HEK293 (cell line): ENCODE results near the gene HINFP.
A peak's percentile ranks its signal among the peaks of the same experiment; 100 is the strongest.

Experiments used
- CTCF ChIA-PET: fragments of 350-600 bp; formaldehyde crosslinking; extraction: SDS; loops from one replicate; lab custom pipeline; 2021; ENCODE audit warnings: antibody characterized with exemption; lab: Yijun Ruan, JAX
- POLR2A ChIA-PET: fragments of 300-600 bp; formaldehyde crosslinking; extraction: SDS; loops from one replicate; lab custom pipeline; 2020; ENCODE audit warnings: antibody characterized with exemption, inconsistent platforms; lab: Yijun Ruan, JAX
- H3K27ac ChIP-seq: fragments of 200-500 bp; sonication (Bioruptor generic); 2 replicates; pipeline ENCODE4 v1.5.1; 2014; ENCODE audit warnings: low read depth, low read length, control low read depth, inconsistent platforms; ENCODE audit errors: extremely low read depth
- H3K36me3 ChIP-seq, 2 experiments: fragments of 200-500 bp in 1 of 2; sonication (Bioruptor generic) in 1 of 2; 1 replicate in 1 of 2; 2 replicates in 1 of 2; pipeline ENCODE4 v1.5.1; 2014 to 2017; ENCODE audit warnings: inconsistent platforms in 2 of 2, low read length in 2 of 2; ENCODE audit not compliant: control insufficient read depth in 2 of 2, insufficient read depth in 1 of 2
- H3K4me1 ChIP-seq: fragments of 200-500 bp; sonication (Bioruptor generic); 2 replicates; pipeline ENCODE4 v1.5.1; 2014; ENCODE audit warnings: mild to moderate bottlenecking, low read length, inconsistent platforms; ENCODE audit not compliant: control insufficient read depth, insufficient read depth
- H3K4me3 ChIP-seq: 2 replicates; pipeline ENCODE4 v1.5.1; 2011; ENCODE audit warnings: low read depth, mild to moderate bottlenecking, control low read depth, low read length, moderate library complexity
- H3K9me3 ChIP-seq: fragments of 200-500 bp; sonication (Bioruptor generic); 2 replicates; pipeline ENCODE4 v1.5.1; 2014; ENCODE audit warnings: low read depth, low read length, inconsistent platforms; ENCODE audit not compliant: control insufficient read depth, insufficient read depth
- BCL11A ChIP-seq: fragments of 450-650 bp; formaldehyde crosslinking; IDR thresholded peaks from 2 replicates; pipeline ENCODE4 v1.5.1; 2016; ENCODE audit warnings: low read depth, missing biosample characterization, missing genetic modification characterization
- FEZF1 ChIP-seq: fragments of 450-650 bp; formaldehyde crosslinking; IDR thresholded peaks from 2 replicates; pipeline ENCODE4 v1.5.1; 2016; ENCODE audit warnings: missing biosample characterization, missing genetic modification characterization
- GLI4 ChIP-seq: fragments of 450-650 bp; formaldehyde crosslinking; IDR thresholded peaks from 2 replicates; pipeline ENCODE4 v1.5.1; 2016; ENCODE audit warnings: missing biosample characterization, missing genetic modification characterization
- HIC1 ChIP-seq: fragments of 450-650 bp; formaldehyde crosslinking; IDR thresholded peaks from 2 replicates; pipeline ENCODE4 v1.5.1; 2016; ENCODE audit warnings: missing biosample characterization, missing genetic modification characterization
- KLF16 ChIP-seq: fragments of 450-650 bp; formaldehyde crosslinking; IDR thresholded peaks from 2 replicates; pipeline ENCODE4 v1.5.1; 2017; ENCODE audit warnings: missing biosample characterization, missing genetic modification characterization
- PATZ1 ChIP-seq: fragments of 450-650 bp; formaldehyde crosslinking; IDR thresholded peaks from 2 replicates; pipeline ENCODE4 v1.5.1; 2016; ENCODE audit warnings: missing biosample characterization, missing genetic modification characterization
- PBX3 ChIP-seq: sonication (generic); formaldehyde crosslinking; IDR thresholded peaks from 2 replicates; pipeline ENCODE4 v1.8.1; 2022; ENCODE audit warnings: mild to moderate bottlenecking, moderate library complexity, missing genetic modification reagents
- REST ChIP-seq: fragments of 450-650 bp; formaldehyde crosslinking; IDR thresholded peaks from 2 replicates; pipeline ENCODE4 v1.5.1; 2016; ENCODE audit warnings: missing biosample characterization, missing genetic modification characterization
- SETDB1 ChIP-seq: IDR thresholded peaks from one replicate; pipeline ENCODE4 v1.6.1; 2017; ENCODE audit warnings: mild to moderate bottlenecking, low read length, moderate library complexity, mixed read lengths; ENCODE audit not compliant: insufficient read length
- ZBTB17 ChIP-seq: fragments of 450-650 bp; formaldehyde crosslinking; IDR thresholded peaks from 2 replicates; pipeline ENCODE4 v1.5.1; 2016; ENCODE audit warnings: missing biosample characterization, missing genetic modification characterization
- ZBTB48 ChIP-seq: fragments of 450-650 bp; formaldehyde crosslinking; IDR thresholded peaks from 2 replicates; pipeline ENCODE4 v1.5.1; 2016; ENCODE audit warnings: missing biosample characterization, missing genetic modification characterization
- ZBTB8A ChIP-seq: fragments of 450-650 bp; formaldehyde crosslinking; IDR thresholded peaks from 2 replicates; pipeline ENCODE4 v1.5.1; 2016; ENCODE audit warnings: missing biosample characterization, missing genetic modification characterization
- ZIC2 ChIP-seq: fragments of 450-650 bp; formaldehyde crosslinking; IDR thresholded peaks from 2 replicates; pipeline ENCODE4 v1.5.1; 2016; ENCODE audit warnings: missing biosample characterization, missing genetic modification characterization
- ZNF112 ChIP-seq: fragments of 450-650 bp; formaldehyde crosslinking; IDR thresholded peaks from 2 replicates; pipeline ENCODE4 v1.5.0; 2017; ENCODE audit warnings: missing biosample characterization, missing genetic modification characterization
- ZNF121 ChIP-seq: fragments of 450-650 bp; formaldehyde crosslinking; IDR thresholded peaks from 2 replicates; pipeline ENCODE4 v1.5.1; 2016; ENCODE audit warnings: missing biosample characterization, missing genetic modification characterization
- ZNF155 ChIP-seq: fragments of 450-650 bp; formaldehyde crosslinking; IDR thresholded peaks from 2 replicates; pipeline ENCODE4 v1.5.1; 2016; ENCODE audit warnings: missing biosample characterization, missing genetic modification characterization
- ZNF366 ChIP-seq: fragments of 450-650 bp; formaldehyde crosslinking; conservative IDR thresholded peaks from 2 replicates; pipeline ENCODE4 v1.5.1; 2016; ENCODE audit warnings: missing biosample characterization, missing genetic modification characterization
- ZNF433 ChIP-seq: fragments of 450-650 bp; formaldehyde crosslinking; IDR thresholded peaks from 2 replicates; pipeline ENCODE4 v1.5.1; 2016; ENCODE audit warnings: missing biosample characterization, missing genetic modification characterization, low read depth
- ZNF530 ChIP-seq: fragments of 450-650 bp; formaldehyde crosslinking; IDR thresholded peaks from 2 replicates; pipeline ENCODE4 v1.5.1; 2016; ENCODE audit warnings: low read depth, missing biosample characterization, missing genetic modification characterization
- ZNF561 ChIP-seq: fragments of 450-650 bp; IDR thresholded peaks from 2 replicates; pipeline ENCODE4 v1.5.1; 2018; ENCODE audit warnings: missing biosample characterization, missing genetic modification characterization, borderline replicate concordance
- ZNF624 ChIP-seq: fragments of 450-650 bp; formaldehyde crosslinking; IDR thresholded peaks from 2 replicates; pipeline ENCODE4 v1.5.1; 2017; ENCODE audit warnings: missing biosample characterization, missing genetic modification characterization
- ZNF626 ChIP-seq: fragments of 450-650 bp; sonication (Bioruptor Pico); formaldehyde crosslinking; IDR thresholded peaks from 2 replicates; pipeline ENCODE4 v1.5.1; 2018; ENCODE audit warnings: missing biosample characterization, missing genetic modification characterization, inconsistent platforms
- ZNF658 ChIP-seq: fragments of 450-650 bp; formaldehyde crosslinking; IDR thresholded peaks from 2 replicates; pipeline ENCODE4; 2016; ENCODE audit warnings: missing biosample characterization, missing genetic modification characterization
- ZNF76 ChIP-seq: fragments of 450-650 bp; formaldehyde crosslinking; IDR thresholded peaks from 2 replicates; pipeline ENCODE4; 2016; ENCODE audit warnings: low read depth, missing biosample characterization, missing genetic modification characterization, borderline replicate concordance
- TF ChIP-seq, protein P1 (sequence below): IDR thresholded peaks from 2 replicates; pipeline ENCODE4 v1.6.1; 2011; ENCODE audit warnings: mild to moderate bottlenecking, low read depth, low read length, borderline replicate concordance

HINFP gene

GRCh38 chr11:119173453-119173852 lies 52.1 kb downstream of the HINFP start:
- H3K27ac ChIP-seq: no peak overlapping the region
- ChIA-PET CTCF (interaction anchor here (1.0 kb wide), 1 partner anchor 23 kb away, joined by 3 read pairs; no protein-coding TSS in a partner anchor), POLR2A (interaction anchor here (1.3 kb wide), 1 partner anchor 10 kb away, joined by 3 read pairs; no protein-coding TSS in a partner anchor)
- TF ChIP-seq REST (tag by site-specific recombination) (no peak), GLI4 (tag by site-specific recombination) (no peak), ZNF530 (tag by site-specific recombination) (no peak), KLF16 (tag by site-specific recombination) (no peak)
- no peak overlapping the region for H3K4me3 ChIP-seq
- peaks cover 0 to 41% of the 10 kb centered on the region in 2 experiments; a peak in 2 of 3 replicates for H3K36me3 ChIP-seq
- no peaks in the 10 kb centered on the region for H3K9me3 ChIP-seq
- H3K4me1 ChIP-seq: no peaks in the 10 kb centered on the region

GRCh38 chr11:119175493-119176077 lies 54.2 kb downstream of the HINFP start:
- Histone ChIP-seq H3K4me3 (no peak overlapping the region), H3K36me3 (peaks cover 0 to 49% of the 10 kb centered on the region in 2 experiments; a peak in 2 of 3 replicates), H3K27ac (no peak overlapping the region), H3K9me3 (no peaks in the 10 kb centered on the region), H3K4me1 (no peaks in the 10 kb centered on the region)
- POLR2A ChIA-PET: no interaction called here
- CTCF ChIA-PET: interaction anchor here (0.6 kb wide), 1 partner anchor 22 kb away, joined by 3 read pairs; no protein-coding TSS in a partner anchor
- peak; percentile 83 for TF ChIP-seq ZBTB17 (tag by site-specific recombination)
- TF ChIP-seq ZNF530 (tag by site-specific recombination): no peak
- no peak for TF ChIP-seq ZNF624
- no peak for TF ChIP-seq ZNF561
- no peak for TF ChIP-seq BCL11A (tag by site-specific recombination)
- no peak for TF ChIP-seq ZNF76 (tag by site-specific recombination)
- TF ChIP-seq, protein P1, sequence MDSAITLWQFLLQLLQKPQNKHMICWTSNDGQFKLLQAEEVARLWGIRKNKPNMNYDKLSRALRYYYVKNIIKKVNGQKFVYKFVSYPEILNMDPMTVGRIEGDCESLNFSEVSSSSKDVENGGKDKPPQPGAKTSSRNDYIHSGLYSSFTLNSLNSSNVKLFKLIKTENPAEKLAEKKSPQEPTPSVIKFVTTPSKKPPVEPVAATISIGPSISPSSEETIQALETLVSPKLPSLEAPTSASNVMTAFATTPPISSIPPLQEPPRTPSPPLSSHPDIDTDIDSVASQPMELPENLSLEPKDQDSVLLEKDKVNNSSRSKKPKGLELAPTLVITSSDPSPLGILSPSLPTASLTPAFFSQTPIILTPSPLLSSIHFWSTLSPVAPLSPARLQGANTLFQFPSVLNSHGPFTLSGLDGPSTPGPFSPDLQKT: no peak
- TF ChIP-seq PBX3: no peak
- TF ChIP-seq ZNF433 (tag by site-specific recombination): no peak
- no peak for TF ChIP-seq FEZF1 (tag by site-specific recombination)
- no peak for TF ChIP-seq PATZ1 (tag by site-specific recombination)
- TF ChIP-seq ZBTB8A (tag by site-specific recombination): no peak
- TF ChIP-seq ZNF112 (tag by site-specific recombination): no peak
- no peak for TF ChIP-seq SETDB1
- TF ChIP-seq ZNF626 (tag by site-specific recombination): no peak
- no peak for TF ChIP-seq ZBTB48 (tag by site-specific recombination)
- no peak for TF ChIP-seq ZNF658 (tag by site-specific recombination)
- no peak for TF ChIP-seq ZIC2 (tag by site-specific recombination)
- TF ChIP-seq ZNF155 (tag by site-specific recombination): no peak
- TF ChIP-seq ZNF121 (tag by site-specific recombination): no peak
- TF ChIP-seq HIC1 (tag by site-specific recombination): no peak
- peak; percentile 38; the same call in 1 of the 2 replicates for TF ChIP-seq ZNF366
